Measurements from ENCODE around the gene IGSF23. TPM values are rescaled to one million over a fixed set of nuclear protein-coding genes. Genes with fewer than 3 reads are reported as not detected.
A peak's percentile ranks its signal among the peaks of the same experiment; 100 is the strongest.

IGSF23 gene
- total and polyA plus RNA-seq, 2 experiments from 2014 or later, result 0.63 TPM; not detected in 1

- no peak overlapping the region for H3K9ac ChIP-seq
- no peak overlapping the region for H3K4me2 ChIP-seq (ENCODE audit: unreplicated experiment)
- TF ChIP-seq EZH2phosphoT487 (IDR thresholded peaks at IDR 0.05; ENCODE audit: insufficient read depth, low read depth), result no peak
- TF ChIP-seq EZH2 (IDR thresholded peaks at IDR 0.05; ENCODE audit: insufficient read depth, poor library complexity, severe bottlenecking), result no peak
- H3K36me3 ChIP-seq (ENCODE audit: low read depth), result no peaks in the 10 kb centered on the region
- H3K4me1 ChIP-seq (ENCODE audit: insufficient read depth), result peaks cover 21% of the 10 kb centered on the region
- H3K9me3 ChIP-seq (ENCODE audit: low read depth), result no peaks in the 10 kb centered on the region
- H4K20me1 ChIP-seq (ENCODE audit: insufficient read depth), result no peaks in the 10 kb centered on the region
- H3K79me2 ChIP-seq (ENCODE audit: insufficient read depth), result no peaks in the 10 kb centered on the region
- DNase-seq, result peak; percentile 61
- WGBS, 2 experiments (ENCODE audit: low coverage in 1 of 2, low lambda C conversion rate in 2 of 2, missing lambda C conversion rate in 2 of 2), result 15 to 40% methylated on average over 10 of the region's 10 CpGs
- no peaks in the 10 kb centered on the region for H3K27me3 ChIP-seq (replicated peaks; ENCODE audit: insufficient read depth)
- in situ Hi-C loops (cut with MboI), result no loop called here
- no peaks in the 10 kb centered on the region for H3K9me2 ChIP-seq (ENCODE audit: insufficient read depth)
- H2AFZ ChIP-seq, result 0 out of 2 replicates have a peak overlapping the region, but pooled peaks have one; percentile 34
- no peak overlapping the region for H3K27ac ChIP-seq
- no peak overlapping the region for H3K4me3 ChIP-seq
- H3F3A ChIP-seq (ENCODE audit: insufficient read depth), result peaks cover 14% of the 10 kb centered on the region
Measured at GRCh38 chr19:44582581-44583265, 30.6 kb upstream of the IGSF23 start.

GRCh38 chr19:44585371-44586133, 27.8 kb upstream of the IGSF23 start:
- in situ Hi-C loops (cut with MboI), result no loop called here

GRCh38 chr19:44587963-44588770, 25.2 kb upstream of the IGSF23 start:
- in situ Hi-C loops (cut with MboI), result no loop called here
- H3K4me1 ChIP-seq (ENCODE audit: insufficient read depth), result peaks cover 33% of the 10 kb centered on the region
- no peaks in the 10 kb centered on the region for H3K9me2 ChIP-seq (ENCODE audit: insufficient read depth)
- H3F3A ChIP-seq (ENCODE audit: insufficient read depth), result peaks cover 30% of the 10 kb centered on the region
- DNase-seq, result peak; percentile 90
- no peak overlapping the region for H3K4me3 ChIP-seq
- H3K79me2 ChIP-seq (ENCODE audit: insufficient read depth), result no peaks in the 10 kb centered on the region
- peak overlapping the region; percentile 92 for H3K27ac ChIP-seq
- H4K20me1 ChIP-seq (ENCODE audit: insufficient read depth), result no peaks in the 10 kb centered on the region
- H3K4me2 ChIP-seq (ENCODE audit: unreplicated experiment), result peak overlapping the region; percentile 66
- H3K9ac ChIP-seq, result peak overlapping the region; percentile 64
- H2AFZ ChIP-seq, result peak overlapping the region; percentile 23; the same call in 1 of the 2 replicates
- no peaks in the 10 kb centered on the region for H3K36me3 ChIP-seq (ENCODE audit: low read depth)
- H3K9me3 ChIP-seq (ENCODE audit: low read depth), result no peaks in the 10 kb centered on the region
- WGBS, 2 experiments (ENCODE audit: low coverage in 1 of 2, low lambda C conversion rate in 2 of 2, missing lambda C conversion rate in 2 of 2), result 50 to 53% methylated on average over 2 of the region's 2 CpGs
- H3K27me3 ChIP-seq (replicated peaks; ENCODE audit: insufficient read depth), result no peaks in the 10 kb centered on the region
- TF ChIP-seq EZH2phosphoT487 (IDR thresholded peaks at IDR 0.05; ENCODE audit: insufficient read depth, low read depth) (peak; percentile 87; the same call in 1 of the 2 replicates), EZH2 (IDR thresholded peaks at IDR 0.05; ENCODE audit: insufficient read depth, poor library complexity, severe bottlenecking) (no peak)

More at GRCh38 chr19:44585371-44586133, 27.8 kb upstream of the IGSF23 start:
- Histone ChIP-seq H2AFZ (no peak overlapping the region), H3K27me3 (replicated peaks; ENCODE audit: insufficient read depth) (no peaks in the 10 kb centered on the region), H3K4me1 (ENCODE audit: insufficient read depth) (peaks cover 33% of the 10 kb centered on the region), H3K79me2 (ENCODE audit: insufficient read depth) (no peaks in the 10 kb centered on the region), H3K9me3 (ENCODE audit: low read depth) (no peaks in the 10 kb centered on the region), H3K4me2 (ENCODE audit: unreplicated experiment) (peak overlapping the region; percentile 0), H3K9me2 (ENCODE audit: insufficient read depth) (no peaks in the 10 kb centered on the region), H3K27ac (no peak overlapping the region), H4K20me1 (ENCODE audit: insufficient read depth) (no peaks in the 10 kb centered on the region), H3K36me3 (ENCODE audit: low read depth) (no peaks in the 10 kb centered on the region), H3F3A (ENCODE audit: insufficient read depth) (peaks cover 30% of the 10 kb centered on the region), H3K4me3 (no peak overlapping the region), H3K9ac (no peak overlapping the region)
- TF ChIP-seq EZH2 (IDR thresholded peaks at IDR 0.05; ENCODE audit: insufficient read depth, poor library complexity, severe bottlenecking) (no peak), EZH2phosphoT487 (IDR thresholded peaks at IDR 0.05; ENCODE audit: insufficient read depth, low read depth) (no peak)
- peak; percentile 78 for DNase-seq
- 58 to 61% methylated on average over 5 of the region's 5 CpGs for WGBS, 2 experiments (ENCODE audit: low coverage in 1 of 2, low lambda C conversion rate in 2 of 2, missing lambda C conversion rate in 2 of 2)

- peak overlapping the region; percentile 42 for H3K9ac ChIP-seq
Measured at GRCh38 chr19:44588771-44589112, 24.6 kb upstream of the IGSF23 start.

More at GRCh38 chr19:44588771-44589112, 24.6 kb upstream of the IGSF23 start:
- Histone ChIP-seq H3K27ac (peak overlapping the region; percentile 92), H3F3A (ENCODE audit: insufficient read depth) (peaks cover 30% of the 10 kb centered on the region), H3K27me3 (replicated peaks; ENCODE audit: insufficient read depth) (no peaks in the 10 kb centered on the region), H3K36me3 (ENCODE audit: low read depth) (no peaks in the 10 kb centered on the region), H3K9me3 (ENCODE audit: low read depth) (no peaks in the 10 kb centered on the region), H3K79me2 (ENCODE audit: insufficient read depth) (no peaks in the 10 kb centered on the region), H4K20me1 (ENCODE audit: insufficient read depth) (no peaks in the 10 kb centered on the region), H2AFZ (peak overlapping the region; percentile 23; the same call in 1 of the 2 replicates), H3K4me2 (ENCODE audit: unreplicated experiment) (peak overlapping the region; percentile 66), H3K4me3 (no peak overlapping the region), H3K9me2 (ENCODE audit: insufficient read depth) (no peaks in the 10 kb centered on the region), H3K4me1 (ENCODE audit: insufficient read depth) (peaks cover 33% of the 10 kb centered on the region)
- in situ Hi-C loops (cut with MboI), result no loop called here
- DNase-seq, result no peak
- WGBS, 2 experiments (ENCODE audit: low coverage in 1 of 2, low lambda C conversion rate in 2 of 2, missing lambda C conversion rate in 2 of 2), result 77 to 81% methylated on average over 3 of the region's 3 CpGs
- no peak for TF ChIP-seq EZH2phosphoT487 (IDR thresholded peaks at IDR 0.05; ENCODE audit: insufficient read depth, low read depth)
- no peak for TF ChIP-seq EZH2 (IDR thresholded peaks at IDR 0.05; ENCODE audit: insufficient read depth, poor library complexity, severe bottlenecking)

All from GM23248 (cell line).